H1 (cell line): ENCODE data around the gene PRR16. TPM values are rescaled to one million over a fixed set of nuclear protein-coding genes. Genes with fewer than 3 reads are reported as not detected.

Source experiments
- CTCF ChIA-PET: fragments of 300-600 bp; sonication (Branson Sonifier 250); formaldehyde crosslinking; loops from one replicate; lab custom pipeline; 2021; ENCODE audit not compliant: partially characterized antibody; lab: Charles Lee
- POLR2A ChIA-PET: fragments of 300-600 bp; sonication (Branson Sonifier 250); formaldehyde crosslinking; loops from one replicate; lab custom pipeline; 2021; ENCODE audit warnings: inconsistent platforms; ENCODE audit not compliant: partially characterized antibody; lab: Charles Lee
- DNase-seq, 2 experiments: peaks; one replicate each; pipeline versions ENCODE4 v3.0.0 to v3.0.0-alpha.2; 2010 to 2022; ENCODE audit warnings: low spot score in 2 of 2, low read depth in 1 of 2, mixed read lengths in 1 of 2
- FAIRE-seq: peaks from 2 replicates; lab custom pipeline; 2011; peaks lifted over from hg19 to GRCh38; lab: Jason Lieb, UNC
- H2AFZ ChIP-seq: 2 replicates; pipeline ENCODE4 v1.8.1; 2012; ENCODE audit warnings: low read length, inconsistent platforms
- H2AK5ac ChIP-seq: 2 replicates; pipeline ENCODE4 v1.6.1; 2013; ENCODE audit warnings: low read depth, low read length
- H2BK120ac ChIP-seq: replicated peaks from 2 replicates; pipeline ENCODE3; 2013; ENCODE audit warnings: low read depth, low read length, inconsistent platforms
- H2BK12ac ChIP-seq: 2 replicates; pipeline ENCODE4 v1.6.1; 2013; ENCODE audit warnings: low read depth, low read length
- H2BK15ac ChIP-seq: 2 replicates; pipeline ENCODE4 v1.6.1; 2013; ENCODE audit warnings: low read length
- H2BK20ac ChIP-seq: 2 replicates; pipeline ENCODE4 v1.6.1; 2013; ENCODE audit warnings: low read length
- H2BK5ac ChIP-seq: 2 replicates; pipeline ENCODE4 v1.6.1; 2013; ENCODE audit warnings: low read depth, low read length
- H3K14ac ChIP-seq: 2 replicates; pipeline ENCODE4 v1.6.1; 2013; ENCODE audit warnings: inconsistent platforms; ENCODE audit not compliant: insufficient read length
- H3K18ac ChIP-seq: 2 replicates; pipeline ENCODE4 v1.6.1; 2013; ENCODE audit warnings: low read length; ENCODE audit errors: extremely low read depth
- H3K23ac ChIP-seq: 2 replicates; pipeline ENCODE4 v1.6.1; 2013; ENCODE audit warnings: inconsistent platforms; ENCODE audit not compliant: insufficient read length
- H3K23me2 ChIP-seq: 2 replicates; pipeline ENCODE4 v1.6.1; 2013; ENCODE audit warnings: low read depth, low read length
- H3K27ac ChIP-seq: 2 replicates; pipeline ENCODE4 v1.6.1; 2011; ENCODE audit warnings: low read depth, low read length, inconsistent platforms
- H3K27me3 ChIP-seq, 4 experiments: replicated peaks in 1 of 4; 1 replicate in 1 of 4; 2 replicates in 3 of 4; pipeline versions ENCODE4 v1.6.1 to v1.8.1; 2011 to 2013; ENCODE audit warnings: low read length in 3 of 4, mild to moderate bottlenecking in 3 of 4, inconsistent platforms in 2 of 4, mixed read lengths in 2 of 4, moderate library complexity in 1 of 4; ENCODE audit not compliant: control insufficient read depth in 3 of 4, insufficient read depth in 3 of 4; ENCODE audit errors: extremely low read depth in 1 of 4
- H3K36me3 ChIP-seq, 4 experiments: 2 replicates each; pipeline versions ENCODE4 v1.6.1 to v1.8.1; 2011 to 2013; ENCODE audit warnings: mild to moderate bottlenecking in 4 of 4, low read length in 3 of 4, moderate library complexity in 2 of 4, control low read depth in 1 of 4, inconsistent platforms in 1 of 4; ENCODE audit not compliant: insufficient read depth in 4 of 4, control insufficient read depth in 2 of 4
- H3K4ac ChIP-seq: replicated peaks from 2 replicates; pipeline ENCODE3; 2013; ENCODE audit warnings: low read length, low read depth, mixed read lengths, inconsistent platforms; ENCODE audit not compliant: insufficient read length
- H3K4me1 ChIP-seq, 4 experiments: replicated peaks in 1 of 4; 1 replicate in 1 of 4; 2 replicates in 3 of 4; pipeline versions ENCODE4 v1.6.1 to v1.8.1; 2011 to 2013; ENCODE audit warnings: low read length in 3 of 4, inconsistent platforms in 2 of 4, mixed read lengths in 1 of 4; ENCODE audit not compliant: insufficient read depth in 4 of 4, control insufficient read depth in 3 of 4
- H3K4me2 ChIP-seq, 2 experiments: 2 replicates each; pipeline versions ENCODE4 v1.6.1 to v1.8.1; 2011 to 2013; ENCODE audit warnings: low read depth in 2 of 2, low read length in 2 of 2, control low read depth in 1 of 2, inconsistent platforms in 1 of 2, mild to moderate bottlenecking in 1 of 2; ENCODE audit not compliant: insufficient read depth in 1 of 2
- H3K4me3 ChIP-seq, 4 experiments: fragments of 200-600, 300-600 bp in 1 of 4; sonication (generic), shearing (Covaris generic), sonication (Bioruptor Twin) in 1 of 4; 2 replicates each; pipeline versions ENCODE4 v1.5.1 to v1.8.1; 2011 to 2016; ENCODE audit warnings: low read length in 4 of 4, low read depth in 3 of 4, control low read depth in 2 of 4, inconsistent platforms in 2 of 4, mild to moderate bottlenecking in 2 of 4, mixed read lengths in 1 of 4, moderate library complexity in 1 of 4; ENCODE audit not compliant: insufficient read depth in 2 of 4; ENCODE audit errors: extremely low read depth in 1 of 4
- H3K56ac ChIP-seq: replicated peaks from 2 replicates; pipeline ENCODE3; 2013; ENCODE audit warnings: low read depth, mild to moderate bottlenecking, mixed read lengths, low read length, inconsistent platforms; ENCODE audit not compliant: insufficient read length
- H3K79me1 ChIP-seq: 2 replicates; pipeline ENCODE4 v1.6.1; 2013; ENCODE audit warnings: low read depth, low read length, control low read depth
- H3K79me2 ChIP-seq, 2 experiments: 2 replicates each; pipeline versions ENCODE4 v1.6.1 to v1.8.1; 2012 to 2013; ENCODE audit warnings: low read length in 2 of 2, mild to moderate bottlenecking in 2 of 2, inconsistent platforms in 1 of 2; ENCODE audit not compliant: insufficient read depth in 2 of 2, control insufficient read depth in 1 of 2
- H3K9ac ChIP-seq, 4 experiments: replicated peaks in 1 of 4; 1 replicate in 1 of 4; 2 replicates in 3 of 4; pipeline versions ENCODE4 v1.6.1 to v1.8.1; 2011 to 2013; ENCODE audit warnings: low read depth in 3 of 4, low read length in 3 of 4, control low read depth in 2 of 4, mild to moderate bottlenecking in 2 of 4, moderate library complexity in 2 of 4, inconsistent platforms in 1 of 4; ENCODE audit errors: extremely low read depth in 1 of 4
- H3K9me3 ChIP-seq, 2 experiments: 2 replicates each; pipeline versions ENCODE4 v1.6.1 to v1.8.1; 2012 to 2013; ENCODE audit warnings: mild to moderate bottlenecking in 2 of 2, moderate library complexity in 2 of 2, control low read depth in 1 of 2, inconsistent platforms in 1 of 2, low read depth in 1 of 2, low read length in 1 of 2, mixed read lengths in 1 of 2; ENCODE audit not compliant: insufficient read depth in 2 of 2
- H4K20me1 ChIP-seq, 2 experiments: replicated peaks in 1 of 2; 2 replicates each; pipeline versions ENCODE3 to v1.8.1; 2011 to 2013; ENCODE audit warnings: inconsistent platforms in 2 of 2, low read length in 2 of 2, mild to moderate bottlenecking in 1 of 2; ENCODE audit not compliant: insufficient read depth in 2 of 2, control insufficient read depth in 1 of 2
- H4K5ac ChIP-seq: 2 replicates; pipeline ENCODE4 v1.6.1; 2013; ENCODE audit warnings: low read length, low read depth, mixed read lengths, inconsistent platforms; ENCODE audit not compliant: insufficient read length
- H4K8ac ChIP-seq: 2 replicates; pipeline ENCODE4 v1.8.0; 2013; ENCODE audit warnings: mild to moderate bottlenecking, moderate library complexity, low read length, inconsistent platforms; ENCODE audit not compliant: insufficient read depth; ENCODE audit errors: extremely low read depth
- H4K91ac ChIP-seq: replicated peaks from 2 replicates; pipeline ENCODE3; 2013; ENCODE audit warnings: low read length, mixed read lengths, inconsistent platforms; ENCODE audit not compliant: insufficient read length
- KDM5A ChIP-seq: fragments of 200-600 bp; IDR thresholded peaks from 2 replicates; pipeline ENCODE4 v1.7.1; 2012; ENCODE audit warnings: mild to moderate bottlenecking, low read length, inconsistent platforms, mixed read lengths
- PHF8 ChIP-seq: fragments of 200-600 bp; sonication (generic); conservative IDR thresholded peaks from 2 replicates; pipeline ENCODE4 v1.7.1; 2012; ENCODE audit warnings: low read depth, mild to moderate bottlenecking, inconsistent platforms, low read length, moderate library complexity
- TAF7 ChIP-seq: optimal IDR thresholded peaks from 2 replicates; pipeline ENCODE3; 2011; ENCODE audit warnings: low read depth, mild to moderate bottlenecking, inconsistent platforms, low read length, moderate library complexity, borderline replicate concordance
- WGBS, 2 experiments: shearing (Covaris generic) in 1 of 2; methylation state at CpG; one replicate each; pipeline versions ENCODE4 v1.1.6 to v1.1.7; 2013 to 2015; ENCODE audit warnings: low lambda C conversion rate in 2 of 2, mixed read lengths in 2 of 2, inconsistent platforms in 1 of 2, low coverage in 1 of 2, missing lambda C conversion rate in 1 of 2; ENCODE audit not compliant: insufficient replicate concordance in 2 of 2, insufficient coverage in 1 of 2, insufficient read length in 1 of 2; ENCODE audit errors: extremely low coverage in 1 of 2, missing lambda C conversion rate in 1 of 2; 5-methylcytosine and 5-hydroxymethylcytosine counted together
- polyA plus RNA-seq, 7 experiments: library from polyadenylated mRNA; depleted of rRNA in 3 of 7; stranded (reverse) in 5 of 7; unstranded in 2 of 7; fragments of >200 nt in 5 of 7; fragments of 200-250 nt in 2 of 7; gene quantifications; 1 replicate in 5 of 7; 2 replicates in 1 of 7; 4 replicates in 1 of 7; pipeline versions ENCODE4 v1.2.1 to v1.2.3, GENCODE V29; 2011 to 2013; ENCODE audit warnings: missing spikeins in 2 of 7, mixed read lengths in 2 of 7
- total RNA-seq: library from RNA; stranded (reverse); fragmentation: NEBNext Ultra II Directional; extraction: Animal tissue kit (Norgen Biotek cat#: 25700); gene quantifications from 2 replicates; pipeline ENCODE4 v1.2.1, GENCODE V29; 2021

Gene PRR16
- total and polyA plus RNA-seq, 2 of the 8 experiments (the other 6 are each of a cell fraction or from before 2014, with no cell fraction given): 0.73 to 1.6 TPM

DNA sequence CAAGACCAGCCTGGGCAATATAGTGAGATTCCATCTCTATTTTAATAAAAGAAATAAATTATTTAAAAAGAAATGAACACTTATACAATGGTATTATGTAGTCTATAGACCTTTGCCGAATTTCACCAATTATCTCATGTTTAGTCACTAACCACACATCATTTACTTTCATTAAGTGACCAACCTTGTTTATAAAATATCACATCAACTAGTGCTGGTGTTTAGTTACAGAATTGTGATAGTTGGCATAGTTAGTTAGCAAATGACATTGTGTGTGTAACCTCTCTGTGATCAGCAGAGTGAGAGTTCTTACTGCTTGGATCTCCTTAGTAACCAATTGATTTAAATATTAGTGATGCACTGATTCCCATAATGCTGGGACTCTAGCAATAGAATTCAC, 71.8 kb downstream of the PRR16 start:
- no peak overlapping the region for H3K18ac ChIP-seq
- H3K79me1 ChIP-seq: no peaks in the 10 kb centered on the region
- H3K9ac ChIP-seq: no peak overlapping the region
- no peak overlapping the region for H2AK5ac ChIP-seq
- no peaks in the 10 kb centered on the region for H3K9me3 ChIP-seq
- DNase-seq: no peak
- H3K23ac ChIP-seq: no peak overlapping the region
- H3K36me3 ChIP-seq: no peaks in the 10 kb centered on the region
- no peak overlapping the region for H2BK15ac ChIP-seq
- WGBS, 2 experiments: 81% methylated on average over 1 of the region's 1 CpG; no CpG with 5 or more reads in 1 of the 2 experiments
- H4K91ac ChIP-seq: no peak overlapping the region
- no peak overlapping the region for H2AFZ ChIP-seq
- no peak overlapping the region for H2BK12ac ChIP-seq
- no peaks in the 10 kb centered on the region for H3K27me3 ChIP-seq
- H3K4ac ChIP-seq: no peak overlapping the region
- no peak overlapping the region for H2BK120ac ChIP-seq
- H3K4me3 ChIP-seq: no peak overlapping the region
- ChIA-PET CTCF (no interaction called here), POLR2A (no interaction called here)
- no peaks in the 10 kb centered on the region for H4K20me1 ChIP-seq
- H4K5ac ChIP-seq: no peak overlapping the region
- H2BK5ac ChIP-seq: no peak overlapping the region
- peaks cover 0 to 9% (median 3%) of the 10 kb centered on the region in 4 experiments; a peak in 2 of 7 replicates for H3K4me1 ChIP-seq
- no peaks in the 10 kb centered on the region for H3K23me2 ChIP-seq
- H3K4me2 ChIP-seq: no peak overlapping the region
- no peak overlapping the region for H3K56ac ChIP-seq
- H3K27ac ChIP-seq: no peak overlapping the region
- H2BK20ac ChIP-seq: no peak overlapping the region
- no peak overlapping the region for H4K8ac ChIP-seq
- H3K79me2 ChIP-seq: no peaks in the 10 kb centered on the region
- H3K14ac ChIP-seq: no peak overlapping the region
- FAIRE-seq: no peak
- TF ChIP-seq TAF7: no peak
- TF ChIP-seq PHF8: no peak
- TF ChIP-seq KDM5A: no peak
